ENCODE measurements around the gene ANKRD23. TPM values are rescaled to one million over a fixed set of nuclear protein-coding genes. Genes with fewer than 3 reads are reported as not detected.

Gene ANKRD23
- total and polyA plus RNA-seq, 2 of the 13 experiments (the other 11 are each of a cell fraction or from before 2014, with no cell fraction given): 1.5 to 1.6 TPM

DNA sequence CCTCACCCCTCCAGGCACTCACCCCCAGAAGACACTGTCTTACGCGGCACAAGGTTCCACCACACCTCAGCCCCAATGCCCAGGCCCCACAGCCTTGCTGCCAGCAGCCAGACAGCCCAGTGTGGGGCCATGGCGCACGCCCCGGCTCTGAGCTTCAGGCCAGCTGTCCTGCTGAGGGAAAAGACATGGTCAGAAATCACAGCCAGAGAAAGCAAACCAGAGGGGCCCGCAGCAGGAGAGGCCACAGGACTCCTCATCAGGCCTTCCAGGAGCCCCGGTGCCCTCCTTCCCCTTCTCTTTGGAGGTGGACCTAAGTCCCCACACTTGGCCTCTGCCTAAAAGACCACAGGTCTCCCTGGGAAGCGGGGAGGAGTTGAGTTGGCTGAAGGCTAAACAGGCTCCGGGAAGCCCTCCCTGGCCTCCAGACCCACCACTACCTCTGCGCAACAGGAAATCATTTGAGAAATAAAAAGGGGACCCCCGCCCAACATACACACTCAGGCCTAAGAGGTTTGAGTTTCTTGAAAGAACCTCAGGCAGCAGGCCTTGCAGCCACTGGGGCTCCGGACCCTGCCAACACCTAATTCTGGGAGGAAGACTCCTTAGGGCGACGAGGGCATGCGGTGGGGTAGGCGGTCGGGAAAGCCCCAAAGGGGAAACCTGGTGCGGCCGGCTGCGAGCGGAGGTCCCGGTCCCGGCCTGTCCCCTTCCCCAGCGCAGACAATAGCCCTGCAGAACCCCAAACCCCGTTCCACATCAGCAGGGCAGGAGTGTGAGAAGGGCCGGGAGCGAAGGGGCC is 24.1 kb upstream of the ANKRD23 start (continued):
- TF ChIP-seq, protein P1, sequence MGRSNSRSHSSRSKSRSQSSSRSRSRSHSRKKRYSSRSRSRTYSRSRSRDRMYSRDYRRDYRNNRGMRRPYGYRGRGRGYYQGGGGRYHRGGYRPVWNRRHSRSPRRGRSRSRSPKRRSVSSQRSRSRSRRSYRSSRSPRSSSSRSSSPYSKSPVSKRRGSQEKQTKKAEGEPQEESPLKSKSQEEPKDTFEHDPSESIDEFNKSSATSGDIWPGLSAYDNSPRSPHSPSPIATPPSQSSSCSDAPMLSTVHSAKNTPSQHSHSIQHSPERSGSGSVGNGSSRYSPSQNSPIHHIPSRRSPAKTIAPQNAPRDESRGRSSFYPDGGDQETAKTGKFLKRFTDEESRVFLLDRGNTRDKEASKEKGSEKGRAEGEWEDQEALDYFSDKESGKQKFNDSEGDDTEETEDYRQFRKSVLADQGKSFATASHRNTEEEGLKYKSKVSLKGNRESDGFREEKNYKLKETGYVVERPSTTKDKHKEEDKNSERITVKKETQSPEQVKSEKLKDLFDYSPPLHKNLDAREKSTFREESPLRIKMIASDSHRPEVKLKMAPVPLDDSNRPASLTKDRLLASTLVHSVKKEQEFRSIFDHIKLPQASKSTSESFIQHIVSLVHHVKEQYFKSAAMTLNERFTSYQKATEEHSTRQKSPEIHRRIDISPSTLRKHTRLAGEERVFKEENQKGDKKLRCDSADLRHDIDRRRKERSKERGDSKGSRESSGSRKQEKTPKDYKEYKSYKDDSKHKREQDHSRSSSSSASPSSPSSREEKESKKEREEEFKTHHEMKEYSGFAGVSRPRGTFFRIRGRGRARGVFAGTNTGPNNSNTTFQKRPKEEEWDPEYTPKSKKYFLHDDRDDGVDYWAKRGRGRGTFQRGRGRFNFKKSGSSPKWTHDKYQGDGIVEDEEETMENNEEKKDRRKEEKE (IDR thresholded peaks at IDR 0.05): no peak
- TF ChIP-seq PPARG (CRISPR knock-in tag; conservative IDR thresholded peaks at IDR 0.05) (no peak), UBTF (CRISPR knock-in tag; IDR thresholded peaks at IDR 0.05) (no peak), ZNF773 (CRISPR knock-in tag; IDR thresholded peaks at IDR 0.05; ENCODE audit: borderline replicate concordance) (peak; percentile 52; the same call in 1 of the 2 replicates), NFYB (CRISPR knock-in tag; IDR thresholded peaks at IDR 0.05) (peak; percentile 23; the same call in 1 of the 2 replicates), ZNF878 (CRISPR knock-in tag; IDR thresholded peaks at IDR 0.05) (no peak), ZNF143 (CRISPR knock-in tag; IDR thresholded peaks at IDR 0.05) (no peak), ZSCAN12 (CRISPR knock-in tag; IDR thresholded peaks at IDR 0.05) (no peak; the same call in 1 of the 2 replicates), CENPT (CRISPR knock-in tag; IDR thresholded peaks at IDR 0.05; ENCODE audit: low read depth) (no peak), ETV5 (CRISPR knock-in tag; IDR thresholded peaks at IDR 0.05; ENCODE audit: borderline replicate concordance) (no peak), STAT5B (CRISPR knock-in tag; IDR thresholded peaks at IDR 0.05) (no peak), PREB (CRISPR knock-in tag; IDR thresholded peaks at IDR 0.05) (no peak), ZNF777 (CRISPR knock-in tag; IDR thresholded peaks at IDR 0.05) (no peak), NCOA1 (CRISPR knock-in tag; IDR thresholded peaks at IDR 0.05) (no peak), ZNF605 (CRISPR knock-in tag; IDR thresholded peaks at IDR 0.05) (no peak), MTERF4 (CRISPR knock-in tag; IDR thresholded peaks at IDR 0.05) (no peak), SRSF9 (IDR thresholded peaks at IDR 0.05; ENCODE audit: borderline replicate concordance, insufficient read depth, low read depth, low read length, poor library complexity, severe bottlenecking) (no peak)
- TF ChIP-seq, protein P2, sequence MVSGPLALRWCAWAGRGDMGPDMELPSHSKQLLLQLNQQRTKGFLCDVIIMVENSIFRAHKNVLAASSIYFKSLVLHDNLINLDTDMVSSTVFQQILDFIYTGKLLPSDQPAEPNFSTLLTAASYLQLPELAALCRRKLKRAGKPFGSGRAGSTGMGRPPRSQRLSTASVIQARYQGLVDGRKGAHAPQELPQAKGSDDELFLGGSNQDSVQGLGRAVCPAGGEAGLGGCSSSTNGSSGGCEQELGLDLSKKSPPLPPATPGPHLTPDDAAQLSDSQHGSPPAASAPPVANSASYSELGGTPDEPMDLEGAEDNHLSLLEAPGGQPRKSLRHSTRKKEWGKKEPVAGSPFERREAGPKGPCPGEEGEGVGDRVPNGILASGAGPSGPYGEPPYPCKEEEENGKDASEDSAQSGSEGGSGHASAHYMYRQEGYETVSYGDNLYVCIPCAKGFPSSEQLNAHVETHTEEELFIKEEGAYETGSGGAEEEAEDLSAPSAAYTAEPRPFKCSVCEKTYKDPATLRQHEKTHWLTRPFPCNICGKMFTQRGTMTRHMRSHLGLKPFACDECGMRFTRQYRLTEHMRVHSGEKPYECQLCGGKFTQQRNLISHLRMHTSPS (CRISPR knock-in tag; IDR thresholded peaks at IDR 0.05; ENCODE audit: low read depth): peak; percentile 1; the same call in 1 of the 2 replicates

Data from HepG2 (cell line).